ENCODE measurements around the gene MCM3AP.

DNA sequence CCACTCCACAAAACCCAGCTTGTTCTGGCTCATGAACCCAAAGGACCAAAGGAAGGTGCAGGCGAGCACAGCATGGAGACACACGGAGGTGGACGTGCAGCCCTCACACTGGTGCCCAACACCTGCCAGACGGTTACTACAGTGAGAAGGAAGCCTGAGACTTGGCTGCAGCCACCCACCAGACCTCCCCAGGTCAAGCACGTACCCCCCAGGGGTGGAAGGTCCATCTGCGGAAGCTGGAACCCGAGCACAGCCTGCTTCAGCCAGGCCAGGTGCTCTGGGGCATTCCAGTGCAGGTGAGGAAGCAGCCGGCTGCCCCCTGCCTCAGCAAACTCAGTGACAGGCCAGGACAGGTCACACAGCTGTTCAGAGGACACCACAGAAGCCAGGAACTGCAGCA is 40.8 kb downstream of the MCM3AP start:
- TF ChIP-seq, protein P1, sequence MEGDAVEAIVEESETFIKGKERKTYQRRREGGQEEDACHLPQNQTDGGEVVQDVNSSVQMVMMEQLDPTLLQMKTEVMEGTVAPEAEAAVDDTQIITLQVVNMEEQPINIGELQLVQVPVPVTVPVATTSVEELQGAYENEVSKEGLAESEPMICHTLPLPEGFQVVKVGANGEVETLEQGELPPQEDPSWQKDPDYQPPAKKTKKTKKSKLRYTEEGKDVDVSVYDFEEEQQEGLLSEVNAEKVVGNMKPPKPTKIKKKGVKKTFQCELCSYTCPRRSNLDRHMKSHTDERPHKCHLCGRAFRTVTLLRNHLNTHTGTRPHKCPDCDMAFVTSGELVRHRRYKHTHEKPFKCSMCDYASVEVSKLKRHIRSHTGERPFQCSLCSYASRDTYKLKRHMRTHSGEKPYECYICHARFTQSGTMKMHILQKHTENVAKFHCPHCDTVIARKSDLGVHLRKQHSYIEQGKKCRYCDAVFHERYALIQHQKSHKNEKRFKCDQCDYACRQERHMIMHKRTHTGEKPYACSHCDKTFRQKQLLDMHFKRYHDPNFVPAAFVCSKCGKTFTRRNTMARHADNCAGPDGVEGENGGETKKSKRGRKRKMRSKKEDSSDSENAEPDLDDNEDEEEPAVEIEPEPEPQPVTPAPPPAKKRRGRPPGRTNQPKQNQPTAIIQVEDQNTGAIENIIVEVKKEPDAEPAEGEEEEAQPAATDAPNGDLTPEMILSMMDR (IDR thresholded peaks at IDR 0.05; ENCODE audit: borderline replicate concordance, extremely low read depth, low read length, poor library complexity, severe bottlenecking): no peak
- no peak for TF ChIP-seq EZH2 (IDR thresholded peaks at IDR 0.05; ENCODE audit: borderline replicate concordance, low read depth, low read length, severe bottlenecking)
